Upper lobe of left lung (tissue), 4 donors: ENCODE data around the gene ATMIN.

ENCODE experiments used
- CTCF ChIP-seq, 6 experiments: fragments of 450-650 bp in 4 of 6; fragments of 200-600 bp in 2 of 6; sonication (generic) in 2 of 6; IDR thresholded peaks; one replicate each; pipeline ENCODE4 v1.5.1; 2016 to 2019; ENCODE audit warnings: antibody characterized with exemption in 6 of 6
- POLR2A ChIP-seq, 4 donors: fragments of 450-650 bp; IDR thresholded peaks; one replicate each; pipeline ENCODE4 v1.5.1; 2016 to 2017; ENCODE audit warnings: antibody characterized with exemption in 4 of 4, mild to moderate bottlenecking in 2 of 4

GRCh38 chr16:81018496-81018895 lies 17.1 kb upstream of the ATMIN start:
- no peak for TF ChIP-seq CTCF (IDR thresholded peaks at IDR 0.05)
- TF ChIP-seq POLR2A (IDR thresholded peaks at IDR 0.05): no peak
